ENCODE measurements around the gene DNAI1.

DNA sequence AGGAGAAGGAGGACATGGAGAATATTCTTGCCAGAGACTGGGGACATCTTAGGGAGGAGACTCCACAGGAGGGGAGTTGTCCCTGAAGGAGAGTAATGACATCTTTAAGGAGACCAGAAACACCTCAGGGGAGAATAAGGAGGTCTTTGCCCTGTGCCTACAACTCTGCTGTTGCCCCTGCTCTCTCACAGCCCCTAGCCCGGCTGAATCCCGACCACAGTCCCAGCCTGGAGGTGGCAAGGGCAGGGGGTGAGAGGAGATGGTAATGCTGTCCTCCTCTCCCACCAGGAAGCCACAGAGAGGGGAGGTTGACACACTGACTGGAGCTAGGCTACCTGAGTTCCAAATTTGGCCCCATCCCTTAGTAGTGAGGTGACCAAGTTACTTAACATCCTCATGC is 94.4 kb downstream of the DNAI1 start:
- TF ChIP-seq, protein P1, sequence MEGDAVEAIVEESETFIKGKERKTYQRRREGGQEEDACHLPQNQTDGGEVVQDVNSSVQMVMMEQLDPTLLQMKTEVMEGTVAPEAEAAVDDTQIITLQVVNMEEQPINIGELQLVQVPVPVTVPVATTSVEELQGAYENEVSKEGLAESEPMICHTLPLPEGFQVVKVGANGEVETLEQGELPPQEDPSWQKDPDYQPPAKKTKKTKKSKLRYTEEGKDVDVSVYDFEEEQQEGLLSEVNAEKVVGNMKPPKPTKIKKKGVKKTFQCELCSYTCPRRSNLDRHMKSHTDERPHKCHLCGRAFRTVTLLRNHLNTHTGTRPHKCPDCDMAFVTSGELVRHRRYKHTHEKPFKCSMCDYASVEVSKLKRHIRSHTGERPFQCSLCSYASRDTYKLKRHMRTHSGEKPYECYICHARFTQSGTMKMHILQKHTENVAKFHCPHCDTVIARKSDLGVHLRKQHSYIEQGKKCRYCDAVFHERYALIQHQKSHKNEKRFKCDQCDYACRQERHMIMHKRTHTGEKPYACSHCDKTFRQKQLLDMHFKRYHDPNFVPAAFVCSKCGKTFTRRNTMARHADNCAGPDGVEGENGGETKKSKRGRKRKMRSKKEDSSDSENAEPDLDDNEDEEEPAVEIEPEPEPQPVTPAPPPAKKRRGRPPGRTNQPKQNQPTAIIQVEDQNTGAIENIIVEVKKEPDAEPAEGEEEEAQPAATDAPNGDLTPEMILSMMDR (conservative IDR thresholded peaks at IDR 0.05 in 1 of 2, IDR thresholded peaks at IDR 0.05 in 1 of 2; ENCODE audit: extremely low read depth in 1 of 2, insufficient read depth in 1 of 2, low read depth in 1 of 2, low read length in 2 of 2) = no peak
- no peak for TF ChIP-seq EZH2 (IDR thresholded peaks at IDR 0.05; ENCODE audit: borderline replicate concordance, low read length)
